ENCODE data around the gene BUD31.
A peak's percentile ranks its signal among the peaks of the same experiment; 100 is the strongest.
"Not testable (repeated sequence)": the region's sequence is repeated elsewhere in the genome, so short reads cannot be mapped to it uniquely, and the experiment has no call there.

BUD31 gene

DNA sequence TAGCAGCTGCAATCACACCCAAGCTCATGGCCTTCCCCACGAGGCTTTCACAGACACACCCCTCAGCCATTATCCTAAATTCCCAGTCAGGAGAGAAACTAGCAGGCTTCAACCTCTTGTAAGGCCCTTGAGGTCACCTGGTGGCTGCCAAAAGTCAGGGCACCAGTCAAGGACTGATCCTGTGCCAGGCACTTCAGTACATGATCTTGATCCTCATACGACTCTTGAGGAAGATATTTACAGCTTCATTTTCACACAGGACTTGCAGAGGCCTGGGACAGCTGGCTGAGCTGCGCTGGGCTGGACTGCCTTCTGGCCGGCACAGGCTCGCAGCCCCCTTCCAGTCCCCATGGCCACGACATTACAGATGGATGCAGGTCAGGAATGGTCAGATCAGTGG lies 9.2 kb upstream of the BUD31 start:
- DNase-seq (ENCODE audit: low spot score), result no peak

DNA sequence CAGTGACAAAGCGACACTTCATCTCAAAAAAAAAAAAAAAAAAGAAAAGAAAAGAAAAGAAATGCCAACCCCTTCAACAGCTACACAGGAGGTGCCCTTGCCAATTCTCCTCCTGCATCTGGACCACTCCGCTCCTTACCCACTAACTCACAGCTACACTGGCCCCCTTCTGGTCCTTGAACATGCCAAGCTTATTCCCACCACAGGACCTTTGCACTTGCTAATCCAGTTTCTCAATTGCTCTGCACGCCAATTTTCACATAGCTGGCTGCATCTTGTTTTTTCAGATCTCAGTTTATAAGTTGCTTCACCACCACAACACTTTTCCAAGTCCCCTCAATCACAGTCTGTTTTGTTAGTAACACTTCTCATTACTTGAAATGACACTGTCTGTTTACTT lies 5.9 kb upstream of the BUD31 start:
- DNase-seq (ENCODE audit: low spot score), result no peak

DNA sequence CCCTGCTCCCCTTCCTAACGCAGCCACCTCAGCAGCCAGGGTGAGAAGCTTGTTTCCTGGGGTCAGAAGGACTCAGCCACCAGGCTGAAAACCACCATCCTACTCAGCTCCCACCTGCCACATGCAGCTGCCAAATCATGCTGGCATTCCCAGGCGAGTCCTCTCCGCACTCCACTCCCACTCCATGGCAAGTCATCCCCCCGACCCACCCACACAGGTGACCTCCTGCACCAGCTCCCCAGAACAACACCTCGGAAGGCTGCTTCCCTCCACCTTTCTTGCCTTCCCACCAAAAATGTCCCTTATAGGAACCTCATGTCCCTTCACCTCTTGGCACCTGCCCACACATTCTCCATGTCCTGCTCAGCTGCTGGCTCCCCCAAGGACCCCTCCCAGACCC lies 5.0 kb upstream of the BUD31 start:
- no peak for DNase-seq (ENCODE audit: low spot score)

DNA sequence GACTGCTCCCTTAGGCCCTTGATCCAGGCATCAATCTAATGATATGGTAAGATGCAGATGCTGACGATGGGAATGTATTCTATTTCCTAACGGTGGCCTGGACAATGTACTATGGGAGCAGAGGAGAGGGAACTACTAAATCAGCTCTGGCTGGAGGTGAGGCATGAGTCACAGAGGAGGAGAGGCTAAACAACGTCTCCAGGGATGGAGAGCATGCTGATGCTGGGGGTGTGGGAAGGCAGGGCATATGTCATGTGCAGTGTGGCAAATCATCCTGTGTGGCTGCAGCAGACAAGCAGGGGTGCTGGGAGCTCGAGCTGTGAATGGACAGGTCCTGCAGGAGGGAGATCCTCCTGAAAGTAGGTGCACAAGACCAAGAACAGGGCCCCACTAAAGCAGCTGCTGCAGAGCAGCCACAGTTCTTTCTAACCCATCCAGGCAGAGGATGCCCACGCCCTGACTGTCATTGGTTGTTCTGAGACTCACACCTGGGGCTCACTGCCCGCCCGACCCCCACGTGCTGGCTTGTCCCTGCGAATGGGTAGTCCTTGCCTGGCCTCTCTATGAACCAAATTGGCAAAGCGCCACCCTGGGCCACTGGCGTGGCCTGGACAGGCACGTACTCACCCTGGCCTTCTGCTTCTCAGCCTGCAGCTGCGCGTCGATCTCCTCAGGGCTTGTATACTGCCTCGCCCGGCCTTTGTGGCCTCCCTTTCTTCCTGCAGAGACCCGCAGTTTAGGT lies 4.4 kb upstream of the BUD31 start:
- peak; percentile 43 for DNase-seq (ENCODE audit: low spot score)

DNA sequence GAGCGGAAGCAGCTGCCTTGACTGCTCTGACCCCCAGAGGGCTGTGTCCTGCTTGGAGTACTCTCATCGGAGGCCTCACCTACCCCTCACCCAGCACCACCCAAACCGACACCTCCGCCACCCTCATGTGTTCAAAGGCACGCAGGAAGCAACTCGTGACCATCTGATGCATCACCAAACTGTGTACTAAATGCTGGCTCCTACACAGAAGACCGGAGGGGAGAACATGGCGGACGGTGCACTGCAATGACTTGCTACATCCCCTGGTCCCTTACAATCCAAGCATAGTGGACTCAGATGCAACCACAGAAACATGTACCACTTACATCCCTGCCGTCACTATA lies 3.8 kb upstream of the BUD31 start:
- no peak for DNase-seq (ENCODE audit: low spot score)

DNA sequence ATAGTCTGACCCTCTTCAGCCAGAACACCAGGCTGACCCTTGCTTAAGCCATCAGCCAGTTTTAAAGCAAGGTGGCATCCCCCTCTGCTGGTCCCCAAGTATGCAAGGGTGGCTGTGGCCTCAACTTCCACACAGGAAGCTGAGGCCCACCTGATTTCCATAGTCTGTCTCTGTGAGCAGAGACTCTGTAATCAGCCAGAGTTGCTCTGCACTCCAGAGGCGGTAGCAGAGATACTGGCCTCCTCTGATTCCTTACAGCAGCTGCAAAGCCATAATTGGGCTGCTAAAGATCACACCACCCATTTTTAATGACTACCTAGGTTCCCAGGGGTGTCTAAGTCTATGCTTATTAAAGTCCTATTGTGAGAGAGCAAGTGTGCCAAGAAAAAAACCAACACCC lies 2.2 kb upstream of the BUD31 start:
- DNase-seq (ENCODE audit: low spot score), result no peak

DNA sequence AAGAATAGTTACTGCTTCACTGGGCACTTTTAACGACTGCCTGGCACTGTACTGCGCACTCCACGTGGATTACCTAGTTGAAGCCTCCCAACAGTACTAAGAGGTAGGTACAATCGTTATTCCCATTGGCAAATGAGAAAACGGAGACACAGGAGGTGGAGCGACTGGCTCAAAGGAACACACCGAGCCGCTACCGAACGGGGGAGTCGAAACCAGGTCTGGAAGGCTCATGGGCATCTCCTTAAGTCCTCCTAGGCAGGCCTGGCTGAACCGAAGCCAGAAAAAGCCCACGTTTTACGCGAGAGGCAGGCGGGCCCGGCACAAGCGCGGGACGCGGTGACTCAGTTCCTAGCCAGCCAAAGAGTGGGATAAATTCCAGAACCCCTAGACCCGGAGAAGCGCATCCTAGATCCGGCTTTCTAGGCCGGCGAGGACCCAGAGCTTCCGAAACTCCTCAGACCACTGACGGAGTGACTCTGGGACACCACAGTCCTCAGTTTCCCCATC lies 844 bp upstream of the BUD31 start:
- peak; percentile 92 for DNase-seq (ENCODE audit: low spot score)

DNA sequence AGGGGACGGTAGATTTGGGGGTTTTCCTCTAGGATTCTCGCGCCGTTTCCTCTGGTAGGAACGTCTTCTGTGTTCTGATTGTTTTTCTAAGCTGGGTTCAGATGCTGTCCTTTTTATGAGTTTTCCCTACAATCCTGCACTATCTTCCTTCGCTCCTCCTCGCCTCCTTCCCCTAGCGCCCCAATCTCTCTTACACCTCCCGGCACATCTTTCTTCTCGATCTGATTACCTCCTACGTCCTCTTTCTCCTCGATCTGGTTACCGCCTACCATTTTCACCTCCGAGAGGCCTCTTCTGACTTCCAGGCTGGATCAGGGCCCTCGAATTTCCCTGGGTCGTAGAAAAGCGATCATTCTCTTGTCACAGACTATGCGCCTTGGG lies 413 bp downstream of the BUD31 start:
- no peak for DNase-seq (ENCODE audit: low spot score)

DNA sequence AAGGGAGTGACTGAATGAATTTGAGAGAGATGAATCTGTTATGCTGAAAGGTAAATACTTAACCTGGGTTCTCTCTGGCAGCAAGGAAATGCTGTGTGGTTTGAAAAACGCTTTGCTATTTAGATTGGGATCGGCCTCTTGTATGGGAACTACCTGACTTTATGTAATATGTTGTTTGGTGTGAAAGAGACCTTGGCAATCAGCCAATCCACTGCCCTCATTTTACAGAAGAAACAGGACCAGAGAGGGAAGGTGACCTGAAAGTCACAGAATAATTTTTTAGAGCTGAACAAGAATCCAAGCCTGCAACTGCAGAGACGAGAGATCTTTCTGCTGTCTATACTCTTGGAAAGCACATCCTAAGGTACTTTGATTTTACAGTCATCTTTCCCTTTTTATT lies 1.0 kb downstream of the BUD31 start:
- no peak for DNase-seq (ENCODE audit: low spot score)

DNA sequence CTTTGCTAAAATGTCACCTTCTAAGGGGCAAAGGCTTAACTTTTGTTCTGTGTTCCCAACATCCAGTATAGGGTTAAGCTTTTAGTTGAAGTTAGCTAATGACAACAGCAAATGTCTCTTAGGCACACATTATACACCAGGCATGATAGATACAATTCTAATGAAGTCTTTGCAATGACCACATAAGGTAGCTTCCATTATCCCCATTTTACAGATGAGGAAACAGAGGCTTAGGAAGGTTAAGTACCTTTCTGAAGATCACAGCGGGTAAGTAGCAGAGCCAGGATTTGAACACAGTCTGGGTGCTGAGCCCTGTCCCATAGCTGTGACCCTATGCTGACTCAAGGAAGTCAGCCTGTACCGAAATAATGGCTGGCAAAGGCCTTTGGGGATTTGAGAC lies 1.9 kb downstream of the BUD31 start:
- DNase-seq (ENCODE audit: low spot score), result no peak

DNA sequence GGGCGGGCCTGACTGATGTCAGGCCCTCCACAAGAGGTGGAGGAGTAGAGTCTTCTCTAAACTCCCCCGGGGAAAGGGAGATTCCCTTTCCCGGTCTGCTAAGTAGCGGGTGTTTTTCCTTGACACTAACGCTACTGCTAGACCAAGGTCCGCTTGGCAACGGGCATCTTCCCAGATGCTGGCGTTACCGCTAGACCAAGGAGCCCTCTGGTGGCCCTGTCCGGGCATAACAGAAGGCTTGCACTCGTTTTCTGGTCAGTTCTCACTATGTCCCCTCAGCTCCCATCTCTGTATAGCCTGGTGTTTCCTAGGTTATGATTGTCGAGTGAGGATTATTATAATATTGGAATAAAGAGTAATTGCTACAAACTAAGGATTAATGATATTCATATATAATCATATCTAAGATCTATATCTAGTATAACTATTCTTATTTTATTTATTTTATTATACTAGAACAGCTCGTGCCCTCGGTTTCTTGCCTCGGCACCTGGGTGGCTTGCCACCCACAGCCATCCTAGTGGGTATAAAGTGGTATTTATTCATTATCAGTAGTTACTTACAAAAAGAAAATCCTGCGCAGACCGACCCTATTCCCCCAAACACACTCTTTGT lies 6.9 kb downstream of the BUD31 start:
- DNase-seq (ENCODE audit: low spot score), result not testable (repeated sequence)

DNA sequence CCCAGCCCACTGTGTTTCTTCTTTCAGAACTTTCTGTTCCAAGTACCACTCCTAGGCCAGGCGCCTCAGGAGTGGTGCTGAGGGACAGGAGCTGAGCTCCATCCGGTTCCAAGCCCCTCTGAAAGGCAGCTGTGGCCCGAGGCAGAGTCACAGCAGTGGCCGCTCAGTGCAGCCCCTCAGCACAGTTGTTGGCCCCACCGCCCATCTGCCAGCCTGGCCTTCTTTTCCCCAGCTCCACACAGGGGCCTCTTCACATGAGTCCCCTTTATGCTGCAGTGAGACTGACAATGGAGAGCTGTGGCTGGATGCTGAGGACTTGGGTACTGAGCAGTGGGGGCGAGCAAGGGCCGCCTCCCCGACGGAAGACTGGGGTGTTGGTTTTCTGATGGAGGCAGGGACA lies 9.5 kb downstream of the BUD31 start:
- no peak for DNase-seq (ENCODE audit: low spot score)

DNA sequence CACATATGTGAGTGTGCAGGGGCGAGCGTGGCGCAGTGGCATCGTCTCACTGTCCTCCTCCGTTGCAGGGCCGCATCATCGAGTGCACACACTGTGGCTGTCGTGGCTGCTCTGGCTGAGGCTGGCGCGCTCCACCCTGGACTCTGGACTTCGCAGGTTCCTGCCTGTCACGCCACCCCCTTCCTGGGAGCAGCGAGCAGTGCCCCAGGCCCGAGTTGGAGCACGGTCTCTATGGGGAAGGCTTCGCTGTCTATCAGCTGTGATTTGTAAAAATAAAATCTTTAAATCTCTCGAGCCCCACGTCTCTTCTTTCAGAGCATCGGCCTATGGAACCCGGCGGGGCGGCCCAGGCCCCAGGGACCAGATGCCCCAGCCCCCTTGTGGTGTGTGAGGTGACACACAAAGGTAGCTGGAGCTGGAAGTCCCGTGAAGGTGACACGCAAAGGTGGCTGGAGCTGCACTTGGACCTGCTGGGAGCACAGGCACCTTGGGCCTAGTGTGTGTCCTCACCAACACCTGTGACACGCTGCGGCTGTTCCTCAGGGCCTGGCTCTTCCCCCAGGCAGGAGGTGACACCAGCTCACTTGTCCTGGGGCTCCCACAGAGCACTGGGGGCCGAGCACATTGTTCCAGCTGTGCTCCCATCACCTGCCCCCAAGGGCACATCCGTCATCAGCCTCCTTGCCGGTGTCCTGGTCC lies 10.7 kb downstream of the BUD31 start:
- no peak for DNase-seq (ENCODE audit: low spot score)

DNA sequence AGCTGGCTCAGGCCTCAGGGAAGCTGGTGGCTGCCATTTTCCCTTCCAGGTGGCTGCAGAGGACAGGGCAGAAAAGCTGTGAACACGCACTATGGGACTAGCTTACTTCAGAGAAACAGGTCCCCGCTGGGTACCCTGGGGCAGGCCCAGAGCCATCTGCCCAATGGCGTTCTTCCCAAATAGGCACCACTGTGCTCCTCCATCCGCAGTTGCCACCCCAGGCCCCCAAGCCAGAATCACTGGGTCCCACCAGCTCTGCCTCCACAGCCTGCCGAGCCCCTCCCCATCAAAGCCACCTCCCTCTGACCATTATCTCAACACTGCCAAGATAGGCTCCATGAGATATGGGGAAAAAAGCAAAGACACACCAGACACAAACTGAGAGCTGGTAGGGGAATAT lies 11.4 kb downstream of the BUD31 start:
- no peak for DNase-seq (ENCODE audit: low spot score)

DNA sequence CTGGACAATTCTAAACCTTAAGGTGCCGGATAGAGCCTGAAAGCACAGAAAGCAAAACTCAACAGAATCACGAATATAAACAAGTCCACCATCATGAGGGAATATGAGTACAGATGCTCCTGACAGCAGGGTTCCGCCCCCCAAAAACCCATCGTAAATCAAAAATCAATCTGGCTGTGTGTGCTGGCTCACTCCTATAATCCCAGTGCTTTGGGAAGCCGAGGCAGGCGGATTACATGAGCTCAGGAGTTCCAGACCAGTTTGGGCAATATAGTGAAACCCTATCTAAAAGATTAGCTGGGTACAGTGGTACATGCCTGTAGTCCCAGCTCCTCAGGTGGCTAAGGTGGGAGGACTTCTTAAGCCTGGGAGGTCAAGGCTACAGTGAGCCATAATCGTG lies 12.2 kb downstream of the BUD31 start:
- DNase-seq (ENCODE audit: low spot score), result no peak

DNA sequence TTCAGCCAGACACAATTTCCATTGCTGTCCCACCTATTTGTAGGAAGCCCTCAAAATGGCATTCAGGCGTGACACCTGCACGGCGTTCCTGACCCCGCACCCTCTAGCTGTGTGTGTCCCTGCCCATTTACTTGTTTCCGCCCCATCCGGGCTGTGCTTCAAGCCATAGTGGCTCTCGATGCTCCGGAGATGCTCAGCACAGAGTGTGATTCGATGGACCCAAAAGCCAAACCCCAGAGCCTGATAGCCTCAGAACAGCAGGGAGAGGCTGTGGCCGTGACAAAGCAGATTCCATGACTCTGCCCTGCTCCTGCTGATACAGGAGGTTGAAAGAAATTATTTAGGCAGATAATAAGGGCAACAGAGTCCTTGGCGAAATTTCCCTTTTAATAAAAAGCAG lies 13.4 kb downstream of the BUD31 start:
- DNase-seq (ENCODE audit: low spot score), result no peak

DNA sequence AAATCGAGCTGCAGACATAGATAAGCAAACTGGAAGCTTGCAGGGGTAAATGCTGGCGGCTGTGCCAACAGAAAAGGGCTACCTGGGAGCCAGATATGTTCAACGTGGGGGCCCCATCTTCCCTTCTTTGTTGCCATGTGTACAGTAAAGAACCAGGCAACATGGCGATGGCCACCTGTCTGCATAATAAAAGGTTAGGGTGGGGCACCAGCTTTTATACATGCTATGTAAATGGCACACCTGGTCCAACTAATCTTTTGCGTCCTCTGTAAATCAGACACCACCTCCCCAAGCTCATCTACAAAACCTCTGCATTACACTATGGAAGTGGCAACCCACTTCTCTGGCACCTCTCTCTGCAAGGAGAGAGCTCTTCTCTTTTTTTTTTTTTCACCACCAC lies 13.9 kb downstream of the BUD31 start:
- no peak for DNase-seq (ENCODE audit: low spot score)

DNA sequence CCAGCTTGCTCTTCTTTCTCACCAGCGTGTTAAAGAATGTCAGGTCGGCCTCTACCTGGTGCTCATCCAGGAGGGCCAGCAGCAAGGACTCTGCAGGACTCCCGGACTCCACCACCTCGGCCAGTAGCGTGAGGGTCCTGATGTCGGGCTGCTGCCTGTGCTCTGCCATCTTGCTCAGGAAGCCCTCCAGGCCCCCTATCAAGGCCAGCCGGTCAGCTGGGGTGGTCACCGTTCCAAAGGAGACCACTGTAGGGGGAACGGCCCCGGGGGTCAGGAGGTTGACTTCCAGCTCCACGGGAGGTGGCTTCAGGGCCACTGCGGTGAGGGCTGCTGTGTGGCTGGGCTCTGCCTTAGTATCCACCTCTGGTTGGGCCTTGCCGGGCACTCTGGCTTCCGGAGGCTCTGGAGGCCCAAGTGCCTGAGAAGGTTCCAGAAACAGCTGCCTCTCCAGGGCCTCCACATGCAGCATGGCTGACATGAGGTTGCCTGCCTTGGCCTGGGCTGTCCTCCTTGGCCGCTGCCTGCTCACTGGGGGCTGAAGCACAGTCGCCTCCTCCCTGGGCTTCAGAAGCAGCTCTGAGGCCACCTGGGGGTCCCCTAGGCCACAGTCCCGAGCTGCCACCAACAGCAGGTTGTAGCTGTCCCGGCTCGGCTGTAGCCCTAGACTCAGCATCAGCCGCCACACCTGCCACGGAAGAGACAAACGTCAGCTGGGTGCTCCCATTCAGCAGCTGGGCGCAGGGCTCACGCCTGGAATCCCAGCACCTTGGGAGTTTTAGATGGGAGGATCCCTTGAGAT lies 16.4 kb downstream of the BUD31 start:
- DNase-seq (ENCODE audit: low spot score), result no peak

DNA sequence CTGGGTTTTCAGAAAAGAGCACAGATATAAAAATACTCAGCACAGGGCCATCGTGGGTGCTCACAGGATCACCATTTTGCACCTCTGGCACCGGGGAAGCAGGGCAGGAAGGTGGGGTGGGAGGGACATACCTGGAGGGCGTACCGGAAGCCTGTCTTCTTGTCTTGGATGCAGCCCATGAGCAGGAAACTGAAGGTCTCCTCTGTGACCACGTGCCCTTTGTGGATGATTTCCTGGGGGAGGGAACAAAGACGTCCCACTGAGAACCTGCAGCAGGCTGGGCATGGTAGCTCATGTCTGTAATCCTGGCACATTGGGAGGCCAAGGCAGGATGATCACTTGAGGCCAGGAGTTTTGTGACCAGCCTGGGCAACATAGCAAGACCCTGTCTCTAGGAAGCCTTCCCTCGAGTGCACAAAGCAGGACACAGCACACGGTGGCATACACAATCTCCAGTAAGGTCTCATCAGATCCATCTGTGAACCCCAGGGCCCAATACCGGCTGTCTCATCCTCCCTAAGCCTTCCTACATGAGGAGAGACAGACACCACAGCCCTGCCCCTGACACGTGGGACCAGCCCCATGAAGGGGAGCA lies 20.3 kb downstream of the BUD31 start:
- no peak for DNase-seq (ENCODE audit: low spot score)

DNA sequence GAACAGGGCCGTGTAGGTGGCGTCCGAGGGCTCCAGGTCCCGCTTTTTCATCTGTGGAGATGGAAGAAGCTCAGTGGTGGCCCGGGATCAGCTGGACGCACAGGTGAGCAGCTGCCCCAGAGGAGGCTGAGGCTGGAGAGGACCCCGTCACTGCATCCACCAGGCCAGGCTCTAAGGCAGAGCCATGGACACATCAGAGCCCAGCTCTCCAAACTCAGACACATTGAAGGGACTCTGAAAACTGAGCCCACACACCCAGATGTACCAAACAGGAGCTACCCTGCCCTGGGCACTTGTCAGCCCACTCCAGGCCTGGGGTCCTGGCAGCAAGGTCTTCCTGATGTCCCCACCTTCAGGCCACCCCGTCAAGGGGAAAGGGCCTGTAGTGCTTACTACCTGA lies 21.0 kb downstream of the BUD31 start:
- DNase-seq (ENCODE audit: low spot score), result no peak

DNA sequence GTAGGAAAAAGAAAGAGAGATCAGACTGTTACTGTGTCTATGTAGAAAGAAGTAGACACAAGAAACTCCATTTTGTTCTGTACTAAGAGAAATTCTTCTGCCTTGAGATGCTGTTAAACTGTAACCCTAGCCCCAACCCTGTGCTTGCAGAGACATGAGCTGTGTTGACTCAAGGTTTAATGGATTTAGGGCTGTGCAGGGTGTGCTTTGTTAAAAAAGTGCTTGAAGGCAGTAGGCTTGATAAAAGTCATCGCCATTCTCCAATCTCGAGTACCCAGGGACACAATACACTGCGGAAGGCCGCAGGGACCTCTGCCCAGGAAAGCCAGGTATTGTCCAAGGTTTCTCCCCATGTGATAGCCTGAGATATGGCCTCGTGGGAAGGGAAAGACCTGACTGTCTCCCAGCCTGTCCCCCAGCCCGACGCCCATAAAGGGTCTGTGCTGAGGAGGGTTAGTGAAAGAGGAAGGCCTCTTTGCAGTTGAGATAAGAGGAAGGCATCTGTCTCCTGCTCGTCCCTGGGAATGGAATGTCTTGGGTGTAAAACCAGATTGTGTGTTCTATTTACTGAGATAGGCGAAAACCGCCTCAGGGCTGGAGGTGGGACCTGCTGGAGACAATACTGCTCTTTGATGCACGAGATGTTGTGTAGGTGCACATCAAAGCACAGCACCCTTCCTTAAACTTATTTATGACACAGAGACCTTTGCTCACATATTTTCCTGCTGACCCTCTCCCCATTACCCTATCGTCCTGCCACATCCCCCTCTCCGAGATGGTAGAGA lies 23.2 kb downstream of the BUD31 start:
- not testable (repeated sequence) for DNase-seq (ENCODE audit: low spot score)
